Myometrial cell (primary cell): ENCODE results near the gene MPST. TPM values are rescaled to one million over a fixed set of nuclear protein-coding genes. Genes with fewer than 3 reads are reported as not detected.

Source experiments
- total RNA-seq: library from RNA; depleted of rRNA; stranded (reverse); fragments of >200 nt; gene quantifications from 2 replicates; pipeline ENCODE4 v1.2.3, GENCODE V29; 2015

The MPST gene
- 111 and 124 TPM in 2 replicates for total RNA-seq

GRCh38 chr22:37019309-37020191, at the start of gene MPST, which contains the start of gene TST:
MPST (plus strand) TSS chr22:37019742; CDS start chr22:37019837, 95 bp downstream.
TST (minus strand) TSS chr22:37019447; CDS start chr22:37018732, 715 bp downstream.

GRCh38 chr22:37051391-37052385, 32.1 kb downstream of the MPST start, which contains the start of gene KCTD17:
KCTD17 (plus strand) TSS chr22:37051742; CDS start chr22:37051761, 19 bp downstream.

Other genes with a start within 250 kb of the MPST start
- gene IFT27, start 243.6 kb upstream of the MPST start, total RNA-seq: 19.0 and 20.5 TPM in 2 replicates
- not detected in 2 replicates for gene PVALB, start 202.7 kb upstream of the MPST start, total RNA-seq
- not detected in 2 replicates for gene NCF4, start 158.7 kb upstream of the MPST start, total RNA-seq
- gene CSF2RB, start 106.1 kb upstream of the MPST start, total RNA-seq: not detected in 2 replicates
- gene TST, start 295 bp upstream of the MPST start, total RNA-seq: 55.8 and 84.5 TPM in 2 replicates
- gene KCTD17, start 32.0 kb downstream of the MPST start, total RNA-seq: 47.0 and 58.8 TPM in 2 replicates
- gene TMPRSS6, start 90.0 kb downstream of the MPST start, total RNA-seq: not detected in 2 replicates
- 0.35 and 6.9 TPM in 2 replicates for gene IL2RB, start 130.2 kb downstream of the MPST start, total RNA-seq
- 6.9 and 8.9 TPM in 2 replicates for gene C1QTNF6, start 168.5 kb downstream of the MPST start, total RNA-seq
- gene SSTR3, start 192.7 kb downstream of the MPST start, total RNA-seq: 0.29 TPM in 1 of 2 replicates, not detected in the other
- gene RAC2, start 224.5 kb downstream of the MPST start, total RNA-seq: 244 and 247 TPM in 2 replicates